Peyer's patch (tissue), 4 donors: ENCODE measurements around the gene TTBK2. TPM values are rescaled to one million over a fixed set of nuclear protein-coding genes. Genes with fewer than 3 reads are reported as not detected.

ENCODE experiments used
- DNase-seq, 3 donors: peaks; one replicate each; pipeline ENCODE4 v3.0.0-alpha.2; 2017 to 2019
- H3K27ac ChIP-seq, 4 donors: fragments of 200-600 bp; sonication (generic); one replicate each; pipeline ENCODE4 v1.5.1; 2016 to 2019
- H3K27me3 ChIP-seq, 2 donors: fragments of 200-600 bp; sonication (generic); one replicate each; pipeline ENCODE4 v1.5.1; 2019
- H3K36me3 ChIP-seq, 3 donors: fragments of 200-600 bp; sonication (generic); one replicate each; pipeline ENCODE4 v1.5.1; 2016 to 2019
- H3K4me1 ChIP-seq, 4 donors: fragments of 200-600 bp; sonication (generic); one replicate each; pipeline ENCODE4 v1.5.1; 2016 to 2019
- H3K4me3 ChIP-seq, 4 donors: fragments of 200-600 bp; sonication (generic); 1 replicate in 3 of 4; 2 replicates in 1 of 4; pipeline ENCODE4 v1.5.1; 2016 to 2019; ENCODE audit warnings: mild to moderate bottlenecking in 1 of 4
- H3K9me3 ChIP-seq, 4 donors: fragments of 200-600 bp; sonication (generic); one replicate each; pipeline ENCODE4 v1.5.1; 2016 to 2019; ENCODE audit warnings: mild to moderate bottlenecking in 1 of 4
- POLR2A ChIP-seq, 2 donors: fragments of 450-650 bp; IDR thresholded peaks; one replicate each; pipeline ENCODE4 v1.5.1; 2017; ENCODE audit warnings: antibody characterized with exemption in 2 of 2, mild to moderate bottlenecking in 2 of 2, moderate library complexity in 2 of 2
- total RNA-seq, 4 donors: library from RNA; depleted of rRNA; stranded (reverse); fragments of >200 nt; gene quantifications; one replicate each; pipeline ENCODE4 v1.1.0, GENCODE V29; 2016
- TF ChIP-seq, protein P1 (sequence below), 6 experiments: fragments of 450-650 bp in 4 of 6; fragments of 200-600 bp in 2 of 6; sonication (generic) in 1 of 6; IDR thresholded peaks; one replicate each; pipeline ENCODE4 v1.5.1; 2017 to 2019; ENCODE audit warnings: antibody characterized with exemption in 6 of 6, mild to moderate bottlenecking in 3 of 6, moderate library complexity in 1 of 6

The TTBK2 gene
- total RNA-seq, 4 donors from 2014 or later, result 4.7 to 21.5 (median 13.3) TPM

DNA sequence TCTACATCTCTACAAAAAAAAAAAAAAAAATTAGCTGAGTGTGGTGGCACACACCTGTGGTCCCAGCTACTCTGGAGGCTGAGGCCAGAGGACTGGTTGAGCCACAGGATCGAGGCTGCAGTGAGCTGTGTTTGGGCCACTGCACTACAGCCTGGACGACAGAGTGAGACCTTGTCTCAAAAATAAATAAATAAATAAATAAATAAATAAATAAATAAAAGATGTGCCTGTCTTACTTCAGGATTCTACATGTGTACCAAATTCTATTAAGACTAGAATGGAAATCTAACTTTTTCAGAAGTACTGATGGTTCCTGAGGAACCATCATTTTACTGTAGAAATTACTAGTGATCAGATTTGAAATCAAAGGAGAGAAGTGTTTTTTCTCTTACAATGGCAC, 51.9 kb downstream of the TTBK2 start:
- TF ChIP-seq, protein P1, sequence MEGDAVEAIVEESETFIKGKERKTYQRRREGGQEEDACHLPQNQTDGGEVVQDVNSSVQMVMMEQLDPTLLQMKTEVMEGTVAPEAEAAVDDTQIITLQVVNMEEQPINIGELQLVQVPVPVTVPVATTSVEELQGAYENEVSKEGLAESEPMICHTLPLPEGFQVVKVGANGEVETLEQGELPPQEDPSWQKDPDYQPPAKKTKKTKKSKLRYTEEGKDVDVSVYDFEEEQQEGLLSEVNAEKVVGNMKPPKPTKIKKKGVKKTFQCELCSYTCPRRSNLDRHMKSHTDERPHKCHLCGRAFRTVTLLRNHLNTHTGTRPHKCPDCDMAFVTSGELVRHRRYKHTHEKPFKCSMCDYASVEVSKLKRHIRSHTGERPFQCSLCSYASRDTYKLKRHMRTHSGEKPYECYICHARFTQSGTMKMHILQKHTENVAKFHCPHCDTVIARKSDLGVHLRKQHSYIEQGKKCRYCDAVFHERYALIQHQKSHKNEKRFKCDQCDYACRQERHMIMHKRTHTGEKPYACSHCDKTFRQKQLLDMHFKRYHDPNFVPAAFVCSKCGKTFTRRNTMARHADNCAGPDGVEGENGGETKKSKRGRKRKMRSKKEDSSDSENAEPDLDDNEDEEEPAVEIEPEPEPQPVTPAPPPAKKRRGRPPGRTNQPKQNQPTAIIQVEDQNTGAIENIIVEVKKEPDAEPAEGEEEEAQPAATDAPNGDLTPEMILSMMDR (IDR thresholded peaks at IDR 0.05), result no peak
- no peak for TF ChIP-seq POLR2A (IDR thresholded peaks at IDR 0.05)
- H3K4me1 ChIP-seq, result no peaks in the 10 kb centered on the region
- H3K27me3 ChIP-seq, result no peaks in the 10 kb centered on the region
- H3K36me3 ChIP-seq, result peaks cover 0 to 4% (median 0%) of the 10 kb centered on the region in 3 donors
- no peak for DNase-seq
- H3K9me3 ChIP-seq, result no peaks in the 10 kb centered on the region
- no peak overlapping the region for H3K4me3 ChIP-seq
- H3K27ac ChIP-seq, result no peak overlapping the region

DNA sequence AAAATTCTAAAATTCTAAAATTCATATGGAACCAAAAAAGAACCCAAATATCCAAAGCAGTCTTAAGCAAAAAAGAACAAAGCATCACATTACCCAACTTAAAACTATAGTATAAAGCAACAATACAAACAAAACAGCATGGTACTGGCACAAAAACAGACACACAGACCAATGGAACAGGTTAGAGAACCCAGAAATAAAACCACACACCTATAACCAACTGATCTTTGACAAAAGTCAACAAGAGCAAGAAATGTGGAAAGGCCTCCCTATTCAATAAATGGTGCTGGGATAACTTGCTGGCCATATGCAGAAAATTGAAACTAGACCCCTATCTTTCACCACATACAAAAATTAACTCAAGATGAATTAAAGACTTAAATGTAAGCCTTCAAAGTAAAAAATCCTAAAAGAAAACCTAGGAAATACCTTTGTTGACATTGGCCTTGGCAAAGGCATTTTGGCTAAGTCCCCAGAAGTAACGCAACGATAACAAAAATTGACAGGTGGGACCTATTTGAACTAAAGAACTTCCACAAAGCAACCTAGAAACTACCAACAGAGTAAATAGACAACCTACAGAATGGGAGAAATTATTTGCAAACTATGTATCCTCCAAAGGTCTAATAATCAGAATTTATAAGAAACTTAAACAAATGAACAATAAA, 56.9 kb downstream of the TTBK2 start:
- Histone ChIP-seq H3K27ac (no peak overlapping the region), H3K4me1 (no peaks in the 10 kb centered on the region), H3K9me3 (no peaks in the 10 kb centered on the region), H3K36me3 (peaks cover 0 to 6% (median 0%) of the 10 kb centered on the region in 3 donors), H3K4me3 (no peak overlapping the region), H3K27me3 (no peaks in the 10 kb centered on the region)
- no peak for TF ChIP-seq POLR2A (IDR thresholded peaks at IDR 0.05)
- TF ChIP-seq, protein P1 (IDR thresholded peaks at IDR 0.05), result no peak
- DNase-seq, result no peak

DNA sequence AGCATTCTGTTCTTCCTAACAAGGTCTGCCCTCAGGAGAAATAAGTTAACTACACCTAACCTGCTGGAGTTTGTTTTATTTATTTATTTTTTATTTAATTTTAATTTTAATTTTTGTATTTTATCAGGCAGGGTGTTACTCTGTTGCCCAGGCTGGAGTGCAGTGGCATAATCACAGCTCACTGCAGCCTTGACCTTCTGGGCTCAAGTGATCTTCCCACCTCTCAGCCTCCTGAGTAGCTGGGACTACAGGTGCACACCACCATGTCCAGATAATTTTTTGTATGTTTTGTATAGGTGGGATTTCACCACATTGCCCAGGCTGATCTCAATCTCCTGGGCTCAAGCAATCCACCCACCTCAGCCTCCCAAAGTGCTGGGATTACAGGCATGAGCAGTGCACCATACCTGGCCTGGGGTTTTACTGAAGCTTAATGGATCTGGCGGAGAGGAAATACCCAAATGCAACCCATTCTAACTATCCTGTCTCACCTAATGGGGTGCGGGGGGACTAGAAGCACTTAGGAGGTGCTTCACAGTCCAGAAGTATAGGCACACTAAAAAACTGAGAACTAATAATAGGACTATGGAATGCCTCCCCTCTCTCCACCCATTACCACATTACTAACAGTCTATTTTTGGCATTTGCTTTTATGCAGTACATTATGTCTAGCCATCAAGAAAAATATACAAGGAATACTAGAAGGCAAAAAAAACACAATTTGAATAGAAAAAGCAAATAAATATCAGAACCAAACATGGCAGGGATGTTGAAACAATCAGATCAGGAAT, 61.4 kb downstream of the TTBK2 start:
- H3K27me3 ChIP-seq, result no peaks in the 10 kb centered on the region
- no peaks in the 10 kb centered on the region for H3K4me1 ChIP-seq
- no peak overlapping the region for H3K27ac ChIP-seq
- no peaks in the 10 kb centered on the region for H3K9me3 ChIP-seq
- H3K36me3 ChIP-seq, result peaks cover 0 to 6% (median 0%) of the 10 kb centered on the region in 3 donors
- DNase-seq, result no peak
- H3K4me3 ChIP-seq, result no peak overlapping the region
- TF ChIP-seq, protein P1 (IDR thresholded peaks at IDR 0.05), result no peak
- no peak for TF ChIP-seq POLR2A (IDR thresholded peaks at IDR 0.05)

DNA sequence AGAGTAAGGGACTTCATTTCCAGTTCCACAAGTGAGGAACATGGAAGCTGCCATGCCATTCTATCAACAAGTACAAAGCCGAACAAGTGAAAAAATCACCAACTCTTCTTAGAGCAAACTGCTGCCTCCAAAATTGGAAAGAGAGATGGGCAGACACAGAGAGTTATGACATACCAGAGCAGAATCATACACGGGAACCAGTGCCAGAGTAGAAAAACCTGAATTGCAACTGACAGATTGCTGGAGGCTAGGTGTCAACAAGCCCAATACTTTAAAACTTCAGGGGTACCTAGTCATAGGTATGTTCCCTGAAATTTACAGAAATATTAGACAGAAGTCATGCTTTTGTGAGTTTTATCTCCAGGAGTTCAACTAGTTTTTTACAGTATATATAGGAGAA, 62.0 kb downstream of the TTBK2 start:
- Histone ChIP-seq H3K36me3 (peaks cover 0 to 6% (median 0%) of the 10 kb centered on the region in 3 donors), H3K4me1 (no peaks in the 10 kb centered on the region), H3K9me3 (no peaks in the 10 kb centered on the region), H3K27me3 (no peaks in the 10 kb centered on the region), H3K27ac (no peak overlapping the region), H3K4me3 (no peak overlapping the region)
- DNase-seq, result no peak
- TF ChIP-seq POLR2A (IDR thresholded peaks at IDR 0.05), result no peak

DNA sequence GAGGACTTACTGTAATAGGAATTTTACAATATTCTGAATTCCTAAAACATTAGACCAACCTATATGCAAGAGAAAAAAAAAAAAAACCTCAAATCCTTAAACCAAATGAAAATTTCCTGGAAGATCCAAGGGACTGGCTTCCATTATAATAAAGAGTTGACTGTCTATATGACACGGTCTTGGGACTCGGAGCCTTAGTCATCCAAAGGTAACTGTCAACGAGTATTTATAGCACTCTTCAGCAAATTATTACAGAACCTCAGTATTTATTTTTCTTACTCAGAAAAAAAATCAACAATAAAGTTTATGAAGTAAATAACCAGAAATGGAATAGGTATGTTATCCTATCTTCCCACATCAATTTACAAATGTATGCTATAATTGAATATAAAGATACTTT, 66.0 kb downstream of the TTBK2 start:
- H3K4me1 ChIP-seq, result no peaks in the 10 kb centered on the region
- no peak for DNase-seq
- no peaks in the 10 kb centered on the region for H3K27me3 ChIP-seq
- no peaks in the 10 kb centered on the region for H3K36me3 ChIP-seq
- TF ChIP-seq, protein P1 (IDR thresholded peaks at IDR 0.05), result no peak
- TF ChIP-seq POLR2A (IDR thresholded peaks at IDR 0.05), result no peak
- H3K27ac ChIP-seq, result no peak overlapping the region
- no peak overlapping the region for H3K4me3 ChIP-seq
- no peaks in the 10 kb centered on the region for H3K9me3 ChIP-seq

DNA sequence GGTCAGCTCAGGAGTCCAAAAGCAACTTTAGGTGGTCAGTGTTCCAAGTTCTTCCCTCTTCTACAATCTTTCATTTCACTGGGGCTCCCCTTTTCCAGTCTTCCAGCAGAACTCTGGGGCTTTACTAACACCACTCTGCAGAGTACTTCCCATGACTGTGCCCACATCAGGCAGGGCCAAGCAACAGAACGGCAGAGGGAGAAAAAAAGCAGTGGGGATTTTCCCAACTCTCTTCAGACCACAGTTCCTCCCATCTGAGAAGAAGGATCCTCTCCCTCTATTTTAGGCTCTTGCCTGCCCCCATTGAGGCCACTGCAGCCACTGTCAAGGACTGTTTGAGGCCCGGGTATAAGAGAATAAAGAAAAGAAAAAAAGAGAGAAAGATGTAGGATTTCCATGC, 70.7 kb downstream of the TTBK2 start:
- Histone ChIP-seq H3K36me3 (no peaks in the 10 kb centered on the region), H3K4me3 (no peak overlapping the region)
- no peak for DNase-seq

More for the DNA sequence above, 70.7 kb downstream of the TTBK2 start:
- TF ChIP-seq, protein P1 (IDR thresholded peaks at IDR 0.05), result no peak
- no peak for TF ChIP-seq POLR2A (IDR thresholded peaks at IDR 0.05)
- Histone ChIP-seq H3K27me3 (no peaks in the 10 kb centered on the region), H3K4me1 (no peaks in the 10 kb centered on the region), H3K9me3 (no peaks in the 10 kb centered on the region), H3K27ac (no peak overlapping the region)
